Esophagus muscularis mucosa (tissue), 4 donors: Measurements from ENCODE around the gene FRY.

Source experiments
- EP300 ChIP-seq: sonication (generic); formaldehyde crosslinking; IDR thresholded peaks from one replicate; pipeline ENCODE4 v1.6.1; 2017; ENCODE audit warnings: antibody characterized with exemption
- POLR2A ChIP-seq: fragments of 450-650 bp; IDR thresholded peaks from one replicate; pipeline ENCODE4 v1.6.1; 2017; ENCODE audit warnings: antibody characterized with exemption, moderate library complexity, mild to moderate bottlenecking, low read depth
- POLR2AphosphoS5 ChIP-seq, 2 donors: sonication (generic); formaldehyde crosslinking; IDR thresholded peaks; one replicate each; pipeline ENCODE4 v1.6.1; 2017; ENCODE audit warnings: antibody characterized with exemption in 2 of 2
- TF ChIP-seq, protein P1 (sequence below), 3 experiments: fragments of 200-600 bp in 2 of 3; fragments of 450-650 bp in 1 of 3; sonication (generic) in 2 of 3; IDR thresholded peaks; one replicate each; pipeline ENCODE4 v1.5.1; 2017 to 2019; ENCODE audit warnings: antibody characterized with exemption in 3 of 3, mild to moderate bottlenecking in 2 of 3, moderate library complexity in 1 of 3

GRCh38 chr13:32150239-32150638 lies 118.7 kb downstream of the FRY start:
- TF ChIP-seq, protein P1, sequence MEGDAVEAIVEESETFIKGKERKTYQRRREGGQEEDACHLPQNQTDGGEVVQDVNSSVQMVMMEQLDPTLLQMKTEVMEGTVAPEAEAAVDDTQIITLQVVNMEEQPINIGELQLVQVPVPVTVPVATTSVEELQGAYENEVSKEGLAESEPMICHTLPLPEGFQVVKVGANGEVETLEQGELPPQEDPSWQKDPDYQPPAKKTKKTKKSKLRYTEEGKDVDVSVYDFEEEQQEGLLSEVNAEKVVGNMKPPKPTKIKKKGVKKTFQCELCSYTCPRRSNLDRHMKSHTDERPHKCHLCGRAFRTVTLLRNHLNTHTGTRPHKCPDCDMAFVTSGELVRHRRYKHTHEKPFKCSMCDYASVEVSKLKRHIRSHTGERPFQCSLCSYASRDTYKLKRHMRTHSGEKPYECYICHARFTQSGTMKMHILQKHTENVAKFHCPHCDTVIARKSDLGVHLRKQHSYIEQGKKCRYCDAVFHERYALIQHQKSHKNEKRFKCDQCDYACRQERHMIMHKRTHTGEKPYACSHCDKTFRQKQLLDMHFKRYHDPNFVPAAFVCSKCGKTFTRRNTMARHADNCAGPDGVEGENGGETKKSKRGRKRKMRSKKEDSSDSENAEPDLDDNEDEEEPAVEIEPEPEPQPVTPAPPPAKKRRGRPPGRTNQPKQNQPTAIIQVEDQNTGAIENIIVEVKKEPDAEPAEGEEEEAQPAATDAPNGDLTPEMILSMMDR (IDR thresholded peaks at IDR 0.05) = no peak
- TF ChIP-seq POLR2A (no peak), EP300 (no peak), POLR2AphosphoS5 (IDR thresholded peaks at IDR 0.05) (no peak)
